HepG2 (cell line): Measurements from ENCODE around the gene TMEM108. TPM values are rescaled to one million over a fixed set of nuclear protein-coding genes. Genes with fewer than 3 reads are reported as not detected.

Experiments used
- ATAC-seq: fragments of 200-7000 bp; cut with Tn5 transposase; 3 replicates; pipeline ENCODE4 v1.9.1; 2020; ENCODE audit warnings: mild to moderate bottlenecking, moderate library complexity
- BruUV-seq: library from RNA; stranded (reverse); fragments of 400-500 nt; replicated peaks from 2 replicates; lab custom pipeline; 2021; lab: Mats Ljungman, UMichigan
- CTCF ChIA-PET: fragments of 300-600 bp; formaldehyde crosslinking; extraction: SDS; loops from one replicate; lab custom pipeline; 2021; ENCODE audit warnings: low total read pairs, inconsistent platforms, low intra/inter-chr PET ratio; lab: Yijun Ruan, JAX
- POLR2A ChIA-PET: fragments of 350-600 bp; sonication (Branson Sonifier 250); formaldehyde crosslinking; loops from one replicate; lab custom pipeline; 2020; ENCODE audit warnings: antibody characterized with exemption, inconsistent platforms; lab: Yijun Ruan, JAX
- DNase-seq: peaks from one replicate; pipeline ENCODE4 v3.0.0-alpha.2; 2015; ENCODE audit warnings: low spot score
- FAIRE-seq: peaks from 3 replicates; lab custom pipeline; 2011; peaks lifted over from hg19 to GRCh38; lab: Jason Lieb, UNC
- H2AFZ ChIP-seq: one replicate; pipeline ENCODE4 v1.6.1; 2011; ENCODE audit warnings: low read length, inconsistent platforms
- H3K27ac ChIP-seq: fragments of 300-600 bp; 3 replicates; pipeline ENCODE4 v1.8.0; 2011; ENCODE audit warnings: mixed run types, mild to moderate bottlenecking, mixed read lengths, low read length, inconsistent platforms; ENCODE audit not compliant: insufficient read depth; ENCODE audit errors: extremely low read length
- H3K27me3 ChIP-seq, 2 experiments: fragments of 200-600 bp in 1 of 2; 2 replicates in 1 of 2; 3 replicates in 1 of 2; pipeline versions ENCODE4 v1.6.0 to v1.8.0; 2011; ENCODE audit warnings: low read length in 2 of 2, mild to moderate bottlenecking in 2 of 2, moderate library complexity in 2 of 2, inconsistent platforms in 1 of 2; ENCODE audit not compliant: insufficient read depth in 2 of 2, control insufficient read depth in 1 of 2
- H3K36me3 ChIP-seq, 2 experiments: fragments of 200-600 bp in 1 of 2; replicated peaks in 1 of 2; 2 replicates in 1 of 2; 3 replicates in 1 of 2; pipeline versions ENCODE4 v1.5.1 to v1.8.0; 2011; ENCODE audit warnings: low read length in 2 of 2, inconsistent platforms in 1 of 2; ENCODE audit not compliant: insufficient read depth in 2 of 2, control insufficient read depth in 1 of 2
- H3K4me1 ChIP-seq: 2 replicates; pipeline ENCODE4 v1.5.1; 2012; ENCODE audit warnings: low read length, inconsistent platforms; ENCODE audit not compliant: insufficient read depth
- H3K4me2 ChIP-seq: 2 replicates; pipeline ENCODE4 v1.6.0; 2011; ENCODE audit warnings: low read depth, low read length, inconsistent platforms
- H3K4me3 ChIP-seq, 3 experiments: fragments of 200-600 bp in 1 of 3; sonication (generic), shearing (Covaris generic) in 1 of 3; replicated peaks in 1 of 3; 2 replicates each; pipeline ENCODE4 v1.5.1; 2011 to 2016; ENCODE audit warnings: low read length in 3 of 3, inconsistent platforms in 2 of 3, low read depth in 2 of 3, mild to moderate bottlenecking in 2 of 3, control low read depth in 1 of 3, mixed read lengths in 1 of 3; ENCODE audit not compliant: insufficient read depth in 1 of 3
- H3K79me2 ChIP-seq: one replicate; pipeline ENCODE4 v1.6.1; 2011; ENCODE audit warnings: low read length, inconsistent platforms; ENCODE audit not compliant: insufficient read depth
- H3K9ac ChIP-seq: 2 replicates; pipeline ENCODE4 v1.6.0; 2011; ENCODE audit warnings: mild to moderate bottlenecking, low read depth, low read length, inconsistent platforms; ENCODE audit not compliant: insufficient read depth
- H3K9me3 ChIP-seq: 2 replicates; pipeline ENCODE4 v1.5.1; 2012; ENCODE audit warnings: mild to moderate bottlenecking, low read length
- H4K20me1 ChIP-seq: 2 replicates; pipeline ENCODE4 v1.6.0; 2011; ENCODE audit warnings: inconsistent platforms, mild to moderate bottlenecking, low read length, moderate library complexity; ENCODE audit not compliant: insufficient read depth
- AHR ChIP-seq: IDR thresholded peaks from 2 replicates; pipeline ENCODE4 v1.6.1; 2018; ENCODE audit warnings: missing genetic modification reagents, missing compliant biosample characterization
- CEBPB ChIP-seq: IDR thresholded peaks from 2 replicates; pipeline ENCODE4 v1.6.1; 2011; ENCODE audit warnings: low read depth, low read length, improper control_type of control experiment, borderline replicate concordance
- EP300 ChIP-seq, 3 experiments: sonication (generic) in 1 of 3; formaldehyde crosslinking in 1 of 3; IDR thresholded peaks; 2 replicates each; pipeline versions ENCODE4 v1.5.1 to v1.6.1; 2011 to 2020; ENCODE audit warnings: low read depth in 2 of 3, low read length in 2 of 3, borderline replicate concordance in 1 of 3, improper control_type of control experiment in 1 of 3, mild to moderate bottlenecking in 1 of 3, missing genetic modification reagents in 1 of 3, moderate library complexity in 1 of 3
- FLYWCH1 ChIP-seq: sonication (generic); formaldehyde crosslinking; IDR thresholded peaks from 2 replicates; pipeline ENCODE4 v1.8.1; 2023; ENCODE audit warnings: mild to moderate bottlenecking, missing genetic modification reagents
- GATAD1 ChIP-seq: IDR thresholded peaks from 2 replicates; pipeline ENCODE4 v1.6.1; 2016; ENCODE audit warnings: missing genetic modification reagents, missing compliant biosample characterization
- HDAC6 ChIP-seq: fragments of 200-600 bp; sonication (generic); IDR thresholded peaks from 2 replicates; pipeline ENCODE4 v1.7.0; 2017; ENCODE audit warnings: mild to moderate bottlenecking, antibody characterized with exemption, low read length, low read depth
- KAT7 ChIP-seq: IDR thresholded peaks from 2 replicates; pipeline ENCODE4 v1.6.1; 2018; ENCODE audit warnings: borderline replicate concordance, missing compliant biosample characterization
- NFRKB ChIP-seq: fragments of 450-650 bp; IDR thresholded peaks from 2 replicates; pipeline ENCODE4 v1.6.1; 2017
- SIX4 ChIP-seq: sonication (generic); formaldehyde crosslinking; IDR thresholded peaks from 2 replicates; pipeline ENCODE4 v1.4.0; 2020; ENCODE audit warnings: missing genetic modification reagents
- ZBTB26 ChIP-seq: IDR thresholded peaks from 2 replicates; pipeline ENCODE4 v1.6.1; 2016; ENCODE audit warnings: missing compliant biosample characterization, missing genetic modification reagents, borderline replicate concordance
- ZFP36 ChIP-seq: fragments of 150-350 bp; IDR thresholded peaks from 2 replicates; pipeline ENCODE4 v1.6.1; 2018; ENCODE audit warnings: borderline replicate concordance, low read length, low read depth; ENCODE audit not compliant: partially characterized antibody
- ZNF3 ChIP-seq: IDR thresholded peaks from 2 replicates; pipeline ENCODE4 v1.7.0; 2017; ENCODE audit warnings: inconsistent platforms
- ZNF350 ChIP-seq: sonication (generic); formaldehyde crosslinking; IDR thresholded peaks from 2 replicates; pipeline ENCODE4 v1.4.0; 2020; ENCODE audit warnings: mild to moderate bottlenecking, low read depth, missing genetic modification reagents, borderline replicate concordance
- ZNF564 ChIP-seq: sonication (generic); formaldehyde crosslinking; IDR thresholded peaks from 2 replicates; pipeline ENCODE4 v1.8.1; 2023; ENCODE audit warnings: mild to moderate bottlenecking, missing genetic modification reagents
- ZNF660 ChIP-seq: sonication (generic); formaldehyde crosslinking; IDR thresholded peaks from 2 replicates; pipeline ENCODE4 v1.5.1; 2020; ENCODE audit warnings: mild to moderate bottlenecking, low read depth, missing genetic modification reagents, borderline replicate concordance
- ZNF678 ChIP-seq: sonication (generic); formaldehyde crosslinking; IDR thresholded peaks from 2 replicates; pipeline ENCODE4 v1.4.0; 2020; ENCODE audit warnings: mild to moderate bottlenecking, missing genetic modification reagents
- ZNF772 ChIP-seq: sonication (generic); formaldehyde crosslinking; IDR thresholded peaks from 2 replicates; pipeline ENCODE4 v1.5.0; 2020; ENCODE audit warnings: mild to moderate bottlenecking, missing genetic modification reagents
- WGBS: methylation state at CpG from one replicate; pipeline ENCODE4 v1.1.6; 2017; ENCODE audit warnings: low lambda C conversion rate; 5-methylcytosine and 5-hydroxymethylcytosine counted together
- in situ Hi-C: cut with HindIII; loops from 2 replicates; pipeline ENCODE4 v1.10.0; 2017; ENCODE audit warnings: low pct_unique_long_range_greater_than_20kb; ENCODE audit not compliant: extremely low pct_ligation_motif_present
- intact Hi-C: fragments of 100-400 bp; cut with micrococcal nuclease; formaldehyde crosslinking; loops from one replicate; pipeline ENCODE4 v1.10.0; 2022; ENCODE audit not compliant: unreplicated experiment
- polyA plus RNA-seq, 8 experiments: library from polyadenylated mRNA; depleted of rRNA in 3 of 8; stranded (reverse) in 7 of 8; unstranded in 1 of 8; fragments of >200 nt; fragmentation: Illumina TruSeq in 4 of 8; extraction: Trizol in 4 of 8; gene quantifications; 2 replicates each; pipeline versions ENCODE4 v1.2.1 to v1.2.3, GENCODE V29; 2011 to 2016; ENCODE audit warnings: low read depth in 4 of 8, missing spikeins in 1 of 8, mixed read lengths in 1 of 8; ENCODE audit not compliant: insufficient read depth in 1 of 8
- total RNA-seq, 5 experiments: library from RNA; depleted of rRNA; stranded (reverse); fragments of >200 nt; fragmentation: Illumina TruSeq; extraction: Trizol; gene quantifications; 2 replicates each; pipeline ENCODE4 v1.2.3, GENCODE V29; 2016; ENCODE audit warnings: low read depth in 1 of 5
- TF ChIP-seq, protein P1 (sequence below): sonication (generic); formaldehyde crosslinking; IDR thresholded peaks from 2 replicates; pipeline ENCODE4 v1.4.0; 2020; ENCODE audit warnings: missing genetic modification reagents
- TF ChIP-seq, protein P2 (sequence below): sonication (generic); formaldehyde crosslinking; IDR thresholded peaks from 2 replicates; pipeline ENCODE4 v1.8.0; 2022; ENCODE audit warnings: missing genetic modification reagents, mild to moderate bottlenecking, moderate library complexity, borderline replicate concordance

Gene TMEM108
- total and polyA plus RNA-seq, 2 of the 13 experiments (the other 11 are each of a cell fraction or from before 2014, with no cell fraction given): not detected

GRCh38 chr3:133362539-133362938, 324.3 kb downstream of the TMEM108 start:
- H3K36me3 ChIP-seq: no peaks in the 10 kb centered on the region
- no peak overlapping the region for H3K9ac ChIP-seq
- DNase-seq (no peak), ATAC-seq (no peak), FAIRE-seq (no peak)
- peaks cover 0 to 2% of the 10 kb centered on the region in 2 experiments; a peak in 2 of 5 replicates for H3K27me3 ChIP-seq
- no peak overlapping the region for H3K4me3 ChIP-seq
- 22% methylated on average over 4 of the region's 4 CpGs for WGBS
- H3K4me1 ChIP-seq: no peaks in the 10 kb centered on the region
- intact Hi-C loops: no loop called here
- ChIA-PET CTCF (no interaction called here), POLR2A (no interaction called here)
- no peaks in the 10 kb centered on the region for H3K79me2 ChIP-seq
- no peak overlapping the region for H3K27ac ChIP-seq
- no peaks in the 10 kb centered on the region for H3K9me3 ChIP-seq
- no peak overlapping the region for H3K4me2 ChIP-seq
- BruUV-seq: no TSS peak
- in situ Hi-C loops: no loop called here
- no peak overlapping the region for H2AFZ ChIP-seq
- no peaks in the 10 kb centered on the region for H4K20me1 ChIP-seq
- TF ChIP-seq ZBTB26 (no peak), ZNF350 (CRISPR knock-in tag) (no peak), SIX4 (CRISPR knock-in tag) (no peak), HDAC6 (no peak), ZFP36 (no peak), GATAD1 (CRISPR knock-in tag) (no peak), ZNF660 (CRISPR knock-in tag) (no peak), NFRKB (no peak), ZNF678 (CRISPR knock-in tag) (no peak), FLYWCH1 (CRISPR knock-in tag) (no peak), ZNF772 (CRISPR knock-in tag) (no peak), EP300 (IDR thresholded peaks at IDR 0.05; ENCODE audit: low read depth in 2 of 2, low read length in 2 of 2) (no peak), EP300 (CRISPR knock-in tag; IDR thresholded peaks at IDR 0.05; ENCODE audit: borderline replicate concordance) (no peak), ZNF564 (no peak), ZNF3 (no peak), KAT7 (no peak), AHR (no peak), CEBPB (no peak)
- TF ChIP-seq, protein P1, sequence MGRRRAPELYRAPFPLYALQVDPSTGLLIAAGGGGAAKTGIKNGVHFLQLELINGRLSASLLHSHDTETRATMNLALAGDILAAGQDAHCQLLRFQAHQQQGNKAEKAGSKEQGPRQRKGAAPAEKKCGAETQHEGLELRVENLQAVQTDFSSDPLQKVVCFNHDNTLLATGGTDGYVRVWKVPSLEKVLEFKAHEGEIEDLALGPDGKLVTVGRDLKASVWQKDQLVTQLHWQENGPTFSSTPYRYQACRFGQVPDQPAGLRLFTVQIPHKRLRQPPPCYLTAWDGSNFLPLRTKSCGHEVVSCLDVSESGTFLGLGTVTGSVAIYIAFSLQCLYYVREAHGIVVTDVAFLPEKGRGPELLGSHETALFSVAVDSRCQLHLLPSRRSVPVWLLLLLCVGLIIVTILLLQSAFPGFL (CRISPR knock-in tag): no peak
- TF ChIP-seq, protein P2, sequence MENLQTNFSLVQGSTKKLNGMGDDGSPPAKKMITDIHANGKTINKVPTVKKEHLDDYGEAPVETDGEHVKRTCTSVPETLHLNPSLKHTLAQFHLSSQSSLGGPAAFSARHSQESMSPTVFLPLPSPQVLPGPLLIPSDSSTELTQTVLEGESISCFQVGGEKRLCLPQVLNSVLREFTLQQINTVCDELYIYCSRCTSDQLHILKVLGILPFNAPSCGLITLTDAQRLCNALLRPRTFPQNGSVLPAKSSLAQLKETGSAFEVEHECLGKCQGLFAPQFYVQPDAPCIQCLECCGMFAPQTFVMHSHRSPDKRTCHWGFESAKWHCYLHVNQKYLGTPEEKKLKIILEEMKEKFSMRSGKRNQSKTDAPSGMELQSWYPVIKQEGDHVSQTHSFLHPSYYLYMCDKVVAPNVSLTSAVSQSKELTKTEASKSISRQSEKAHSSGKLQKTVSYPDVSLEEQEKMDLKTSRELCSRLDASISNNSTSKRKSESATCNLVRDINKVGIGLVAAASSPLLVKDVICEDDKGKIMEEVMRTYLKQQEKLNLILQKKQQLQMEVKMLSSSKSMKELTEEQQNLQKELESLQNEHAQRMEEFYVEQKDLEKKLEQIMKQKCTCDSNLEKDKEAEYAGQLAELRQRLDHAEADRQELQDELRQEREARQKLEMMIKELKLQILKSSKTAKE (CRISPR knock-in tag): no peak
